GM18502 (cell line): ENCODE measurements around the gene AUTS2.

Source experiments
- ATAC-seq: cut with Tn5 transposase; IDR thresholded peaks from one replicate; pipeline ENCODE4 v1.9.1; 2021; ENCODE audit warnings: mild to moderate bottlenecking; ENCODE audit not compliant: unreplicated experiment, poor library complexity

Gene AUTS2

DNA sequence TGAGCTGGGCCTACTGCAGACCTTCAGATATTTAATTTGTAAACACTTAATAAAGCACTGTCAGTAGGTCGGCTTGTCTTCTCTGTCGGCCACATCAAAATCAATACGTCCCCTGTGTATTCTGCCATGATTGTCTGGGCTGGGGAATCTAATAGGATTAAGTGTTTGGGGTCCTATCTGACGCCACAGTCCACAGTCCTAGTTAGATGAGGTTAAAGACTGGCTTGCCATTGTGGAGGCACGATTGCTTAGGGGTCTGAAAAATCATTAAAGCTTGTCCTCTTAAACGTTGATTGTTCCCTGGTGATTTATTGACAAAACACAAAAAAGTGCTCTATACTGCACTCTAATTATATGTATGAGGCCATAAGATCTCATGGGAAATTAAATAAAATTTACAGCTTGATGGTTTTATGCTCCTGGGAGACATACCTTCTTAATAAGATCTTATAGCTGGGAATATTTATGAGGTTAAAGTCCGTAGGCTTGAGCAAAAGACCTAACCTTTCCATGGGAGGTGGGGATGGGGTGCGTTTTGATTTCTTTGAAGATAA, 883.4 kb downstream of the AUTS2 start:
- no peak for ATAC-seq

DNA sequence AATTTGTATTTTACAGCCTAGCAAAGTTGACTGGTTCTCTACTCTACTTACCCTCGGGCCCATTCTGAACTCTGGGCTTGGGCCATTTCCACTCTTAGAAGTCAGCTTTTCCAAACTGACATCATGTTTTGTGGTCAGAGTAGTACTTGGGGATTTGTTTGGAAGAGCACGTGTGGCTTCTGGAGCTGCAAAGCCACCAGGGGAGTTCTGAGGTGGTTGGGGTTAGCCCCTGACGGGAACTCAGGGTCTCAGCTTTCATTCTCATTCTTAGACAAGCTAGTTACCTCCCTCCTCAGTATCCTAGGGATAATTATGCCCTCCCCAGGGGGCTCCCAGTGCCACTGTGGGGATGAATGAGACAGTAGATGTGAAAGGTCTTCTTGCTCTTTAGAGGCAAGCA, 886.0 kb downstream of the AUTS2 start:
- ATAC-seq = no peak

DNA sequence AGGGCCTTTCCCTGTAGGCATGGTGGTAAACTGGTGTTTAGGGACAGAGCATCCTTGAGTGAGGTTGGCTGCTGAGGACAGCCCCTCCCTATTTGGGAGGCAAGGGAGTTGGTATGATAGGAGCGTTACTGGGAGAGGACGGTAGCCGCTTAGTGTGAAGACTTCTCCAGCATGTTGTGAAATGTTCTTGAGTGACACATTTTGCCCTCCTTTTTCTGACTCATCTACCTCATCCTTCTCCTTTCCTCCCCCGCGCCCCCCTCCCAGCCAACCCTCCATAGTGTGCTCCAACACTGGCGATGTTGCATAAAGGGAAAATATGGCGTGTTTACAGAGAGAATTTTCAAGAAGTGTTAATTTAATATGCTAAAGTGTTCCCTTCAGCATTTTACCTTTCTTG, 888.7 kb downstream of the AUTS2 start:
- no peak for ATAC-seq

DNA sequence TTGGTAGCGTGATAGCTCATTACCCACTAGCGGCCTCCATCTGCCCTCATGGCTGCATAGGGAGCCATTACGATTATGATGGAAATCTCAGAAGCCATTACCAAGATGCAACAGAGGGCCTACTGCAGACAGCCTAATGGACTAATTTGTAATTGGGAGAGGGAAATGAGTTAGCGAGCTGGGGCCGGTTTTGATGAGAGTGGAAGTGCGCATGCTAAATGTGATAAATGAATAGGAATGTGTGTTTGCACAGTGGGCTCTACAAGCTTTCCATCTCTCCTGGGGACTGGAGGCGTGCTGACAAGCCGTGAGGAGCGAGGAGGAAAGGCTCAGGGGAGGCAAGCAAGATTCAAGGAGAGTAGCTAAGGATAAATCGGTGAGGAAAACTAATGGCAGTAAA, 889.2 kb downstream of the AUTS2 start:
- no peak for ATAC-seq

DNA sequence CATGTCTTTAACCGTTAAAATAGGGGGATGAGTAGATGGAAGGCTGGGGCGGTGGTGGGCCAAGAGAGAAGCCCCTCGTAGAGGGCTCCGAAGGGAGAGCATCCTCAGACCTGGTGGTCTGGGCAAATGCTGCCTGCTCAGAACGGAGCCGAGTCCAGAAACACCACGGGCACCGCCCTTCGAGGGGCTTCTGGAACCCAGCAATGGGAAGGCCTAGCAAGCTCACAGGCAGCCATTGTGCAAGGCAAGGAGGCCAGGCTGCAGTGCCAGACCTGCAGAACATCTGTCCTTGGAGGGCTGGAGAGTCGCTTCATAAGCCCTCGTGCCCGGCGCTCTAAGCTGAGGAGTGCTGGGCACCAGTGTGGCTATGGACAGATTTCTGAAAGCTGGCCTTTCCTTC, 889.6 kb downstream of the AUTS2 start:
- ATAC-seq = no peak

DNA sequence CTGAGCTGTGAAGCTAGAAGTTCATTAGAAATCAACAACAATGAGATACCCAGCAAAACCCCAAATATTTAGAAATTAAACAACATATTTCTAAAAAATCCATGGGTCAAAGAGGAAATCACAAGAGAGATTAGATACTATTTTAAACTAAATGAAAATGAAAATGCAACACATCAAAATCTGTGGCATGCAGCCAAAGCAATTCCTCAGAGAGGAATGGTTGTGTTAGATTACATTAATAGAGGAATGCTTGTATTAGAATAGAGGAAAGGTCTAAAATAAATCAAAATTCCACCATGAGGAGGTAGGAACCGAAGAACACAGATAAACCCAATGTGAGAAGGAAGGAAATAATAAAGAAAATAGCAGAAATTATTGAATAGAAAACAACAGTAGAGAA, 891.5 kb downstream of the AUTS2 start:
- ATAC-seq = no peak

DNA sequence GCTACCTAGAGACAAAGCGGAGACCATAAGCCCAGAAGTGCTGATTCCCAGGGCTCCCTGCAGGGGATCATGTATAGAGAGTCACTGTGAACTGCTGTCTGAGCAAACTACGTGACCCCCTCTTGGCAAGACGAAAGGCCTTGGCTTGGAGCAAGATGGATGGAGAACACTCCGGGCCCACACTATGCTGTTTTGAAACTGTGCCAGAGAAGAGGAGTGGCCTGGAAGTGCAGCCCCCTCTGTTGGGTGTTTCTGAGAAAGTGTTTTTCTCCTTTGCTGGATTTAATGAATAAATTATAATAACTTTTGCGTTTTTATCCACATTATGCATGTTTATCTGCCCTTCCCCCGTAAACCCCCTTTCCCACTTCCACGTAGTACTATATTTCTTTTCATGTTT, 894.4 kb downstream of the AUTS2 start:
- no peak for ATAC-seq

DNA sequence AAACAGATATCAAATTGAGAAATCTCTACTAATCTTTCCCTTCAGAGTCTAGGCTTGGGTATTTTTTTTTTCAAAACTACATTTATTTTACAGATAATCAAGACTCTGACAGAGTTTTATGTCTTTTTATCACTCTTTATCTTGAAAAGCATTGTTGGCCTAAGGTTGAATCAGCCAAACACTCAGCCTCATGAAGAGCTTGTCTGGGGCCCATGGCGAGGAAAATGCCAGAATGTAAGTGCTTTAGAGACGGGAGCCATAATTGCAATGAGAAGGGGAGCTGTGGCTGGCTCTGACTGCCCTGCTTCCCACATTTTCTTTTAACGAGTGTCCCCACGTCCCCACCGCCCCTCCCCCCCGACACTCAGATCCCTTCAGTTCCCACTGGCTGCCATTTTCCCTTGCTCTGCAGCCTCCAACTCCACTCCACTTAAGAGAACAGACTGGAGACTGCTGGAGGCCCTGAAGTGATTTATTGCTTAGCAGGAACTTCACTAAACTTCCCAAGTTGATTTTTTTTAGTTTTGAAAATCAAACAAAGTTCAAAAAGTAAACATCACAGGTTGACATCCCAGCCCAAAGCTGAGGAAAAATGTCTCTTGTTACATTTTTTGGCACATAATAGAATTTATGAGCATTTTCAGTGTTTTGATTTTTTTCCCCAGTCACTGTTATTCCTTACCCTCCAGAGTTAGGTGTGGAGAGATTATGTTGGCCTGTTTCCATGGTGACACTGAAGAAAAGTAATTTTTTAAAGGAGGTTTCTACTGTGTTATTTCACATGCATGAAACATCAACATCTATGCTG, 896.2 kb downstream of the AUTS2 start:
- no peak for ATAC-seq

DNA sequence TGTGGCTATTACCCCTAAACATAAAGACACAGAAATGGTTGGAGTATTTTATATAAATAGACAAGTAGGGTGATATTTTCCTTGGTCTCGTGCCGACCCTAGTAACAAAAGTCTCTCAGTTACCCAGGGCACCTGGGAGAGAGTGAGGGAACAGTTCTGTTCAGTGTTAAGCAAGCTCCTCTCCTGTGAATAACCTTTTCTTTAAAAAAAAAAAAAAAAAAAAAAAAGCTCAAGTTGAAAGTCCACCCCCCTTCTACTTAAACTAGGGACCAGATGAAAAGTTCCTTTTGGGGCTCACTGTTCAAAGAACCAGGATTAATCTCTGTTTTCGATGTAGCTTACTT, 896.7 kb downstream of the AUTS2 start:
- no peak for ATAC-seq

DNA sequence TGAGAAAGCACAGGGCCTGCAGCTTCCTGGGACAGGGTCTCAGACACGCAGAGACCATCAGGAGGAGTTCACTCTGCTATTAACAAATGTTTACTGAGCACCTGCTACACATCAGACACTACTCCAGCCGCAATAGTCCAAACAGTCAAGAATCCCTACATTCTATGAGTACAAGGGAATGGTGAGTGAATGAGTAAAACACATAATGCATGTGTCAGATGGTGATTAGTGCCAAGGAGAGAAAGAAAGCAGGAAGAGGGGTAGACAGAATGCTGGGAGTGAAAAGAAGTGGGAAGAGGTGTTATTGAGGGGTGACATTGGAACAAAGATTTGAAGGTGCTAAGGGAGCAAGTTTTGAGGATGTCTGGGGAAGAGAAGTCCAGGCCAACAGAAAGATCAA, 899.5 kb downstream of the AUTS2 start:
- no peak for ATAC-seq

DNA sequence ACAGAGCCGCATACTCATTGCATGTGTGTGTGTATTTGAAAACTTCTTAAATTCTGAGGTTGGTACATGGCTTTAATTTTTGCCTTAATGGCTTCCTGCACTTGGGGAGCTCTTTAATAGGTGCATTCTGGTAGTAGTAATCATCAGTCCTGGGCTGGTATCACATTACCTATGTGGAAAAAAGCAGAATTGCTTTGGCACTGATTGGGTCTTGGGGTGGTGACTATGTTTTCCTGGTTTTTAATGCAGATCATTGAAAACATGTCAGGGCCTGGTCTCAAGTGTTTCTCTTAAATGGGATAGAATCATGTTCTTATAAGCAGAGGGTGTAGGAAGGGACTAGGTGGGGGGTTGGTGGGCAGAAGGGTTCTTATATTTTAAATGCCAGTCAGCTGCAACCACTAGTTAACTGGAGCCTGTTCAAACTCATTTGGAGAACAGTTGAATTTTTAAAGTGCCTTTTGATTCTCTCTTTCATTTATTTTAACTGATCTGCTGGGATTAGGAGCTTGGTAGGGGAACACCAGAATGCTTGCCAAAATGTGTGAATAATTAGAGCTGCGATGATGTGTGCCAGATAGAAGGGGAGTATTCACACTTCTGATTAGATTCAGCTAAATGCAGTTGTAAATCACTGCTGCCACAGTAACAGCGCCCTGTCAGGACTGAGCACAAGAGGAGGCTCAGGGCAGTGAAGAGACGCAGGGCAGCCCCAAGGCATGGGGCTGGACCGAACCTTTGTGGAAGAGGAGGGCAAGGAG, 900.1 kb downstream of the AUTS2 start:
- no peak for ATAC-seq

DNA sequence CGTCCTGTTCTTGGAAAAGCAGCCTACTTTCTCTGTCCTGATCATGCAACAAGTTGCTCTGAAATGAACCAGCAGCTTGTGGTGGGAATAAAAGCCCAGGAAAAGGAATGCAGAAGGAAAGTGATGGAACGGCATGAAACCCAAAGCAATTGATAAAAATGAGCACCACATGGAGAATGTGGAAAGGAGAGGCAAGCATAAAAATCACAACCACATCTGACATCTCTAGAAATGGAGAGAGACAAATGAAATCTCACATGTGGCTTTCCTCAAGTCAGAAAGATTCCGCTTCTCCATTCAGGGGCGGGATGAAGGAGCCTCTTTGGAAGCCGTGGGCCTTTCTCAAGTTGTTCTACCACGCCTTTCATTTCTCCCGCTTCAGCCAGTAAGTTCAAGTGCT, 902.0 kb downstream of the AUTS2 start:
- no peak for ATAC-seq

DNA sequence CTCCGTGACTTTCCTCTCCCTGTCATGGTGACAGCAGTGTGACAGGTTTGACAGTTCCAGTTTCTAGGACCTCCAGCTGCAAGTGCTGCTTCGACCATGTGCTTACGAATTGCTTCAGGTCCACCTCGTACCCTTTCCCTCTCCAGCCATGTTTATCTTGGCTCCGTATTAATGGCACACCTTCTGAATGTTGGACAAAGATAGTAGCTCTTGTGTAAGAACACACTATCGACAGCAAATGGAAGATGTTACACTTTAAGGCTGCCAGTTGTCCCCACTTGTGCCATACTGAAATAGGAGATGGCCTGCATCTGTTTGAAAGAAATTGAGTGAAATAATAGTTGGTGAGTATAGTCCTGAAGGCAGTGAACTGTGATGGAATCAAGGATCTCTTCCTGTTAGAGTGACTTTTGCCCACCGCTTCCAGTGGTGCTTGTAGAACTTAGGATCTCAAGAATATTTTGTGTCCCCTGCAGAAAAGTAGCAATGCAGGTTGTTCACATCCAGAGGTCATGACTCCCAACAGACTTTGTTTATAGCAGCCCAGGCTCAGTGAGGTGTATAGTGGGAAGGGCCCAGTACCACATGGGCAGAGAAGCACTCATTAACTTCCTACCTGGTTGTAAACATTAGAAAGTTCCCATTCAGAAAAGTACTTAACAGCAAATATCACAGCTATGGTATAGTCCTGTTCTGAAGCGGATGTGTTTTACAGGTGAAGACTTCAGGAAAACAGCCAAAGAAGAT, 904.0 kb downstream of the AUTS2 start:
- no peak for ATAC-seq

DNA sequence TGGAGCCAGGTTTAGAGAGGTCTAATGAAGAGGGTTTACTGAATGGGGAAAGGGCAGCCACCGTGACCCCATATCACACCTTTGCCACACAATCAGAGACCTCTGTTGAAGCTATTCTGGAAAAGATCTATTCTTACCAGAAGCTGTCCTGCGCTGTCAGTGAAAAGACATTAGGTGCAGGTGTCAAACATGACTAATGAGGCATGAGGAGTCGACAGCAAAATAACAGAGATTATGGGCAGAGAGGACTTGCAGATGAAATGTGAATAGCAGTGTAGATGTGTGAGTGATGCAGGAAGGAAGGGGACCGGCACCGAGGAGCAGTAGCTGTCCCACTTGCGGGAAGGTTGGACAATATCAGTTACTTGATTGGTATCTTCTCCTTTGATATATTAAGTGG, 906.0 kb downstream of the AUTS2 start:
- ATAC-seq = no peak

DNA sequence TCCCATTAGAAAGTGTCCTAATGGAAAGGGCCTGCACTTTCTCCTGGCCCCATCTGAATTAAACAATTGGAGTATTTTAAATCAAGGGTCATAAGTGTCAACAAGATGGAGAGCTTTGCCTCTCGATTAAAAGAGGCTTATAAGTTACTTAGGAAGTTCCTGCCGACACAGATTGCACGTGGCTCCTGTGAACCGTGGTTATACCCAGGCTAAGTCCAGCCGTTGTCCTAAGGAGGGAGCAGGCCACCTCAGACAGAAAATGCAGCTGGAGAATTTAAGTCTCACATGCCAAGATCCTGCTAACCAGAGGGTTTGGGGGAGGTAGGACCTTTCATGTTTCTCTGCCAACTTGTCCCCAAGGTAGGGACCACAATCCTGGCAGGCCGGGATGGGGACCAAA, 907.2 kb downstream of the AUTS2 start:
- no peak for ATAC-seq

DNA sequence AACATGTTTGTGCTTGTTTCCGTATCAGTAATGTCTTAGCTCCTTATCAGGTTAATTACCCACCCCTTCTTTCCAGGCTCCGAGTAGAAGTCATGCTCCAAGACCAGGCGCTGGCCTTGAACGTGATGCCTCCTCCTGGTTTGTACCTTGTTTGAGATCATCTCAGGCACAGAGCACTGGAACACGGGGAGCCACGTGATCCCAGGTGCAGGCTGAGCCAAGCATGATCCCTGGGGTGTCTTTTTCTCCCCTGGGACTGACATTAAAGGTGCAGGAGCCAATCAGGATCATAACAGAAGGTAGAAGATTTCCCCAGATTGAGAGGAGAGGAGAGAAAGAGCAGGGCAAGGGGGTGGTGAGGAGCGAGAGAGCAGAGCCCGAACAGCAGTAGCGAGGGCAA, 907.6 kb downstream of the AUTS2 start:
- ATAC-seq = no peak

DNA sequence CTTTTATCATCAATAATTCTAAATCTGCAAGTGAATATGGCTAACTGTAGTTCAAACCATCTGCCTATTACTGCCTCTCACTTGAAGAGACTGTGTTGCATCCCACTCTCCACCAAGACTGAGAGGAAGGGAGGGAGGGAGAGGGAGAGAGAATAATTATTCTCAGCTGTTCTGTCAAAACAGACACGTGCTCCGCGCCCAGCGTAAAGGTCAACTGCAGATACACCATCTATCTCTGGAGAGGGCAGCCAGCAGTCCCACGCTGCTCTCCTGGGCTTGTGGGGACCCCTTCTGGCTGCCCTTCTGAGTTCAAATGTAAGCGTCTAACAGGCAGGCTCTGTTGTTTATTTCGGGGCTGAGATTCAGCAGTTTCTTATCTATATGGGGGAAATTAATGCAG, 908.2 kb downstream of the AUTS2 start:
- no peak for ATAC-seq

DNA sequence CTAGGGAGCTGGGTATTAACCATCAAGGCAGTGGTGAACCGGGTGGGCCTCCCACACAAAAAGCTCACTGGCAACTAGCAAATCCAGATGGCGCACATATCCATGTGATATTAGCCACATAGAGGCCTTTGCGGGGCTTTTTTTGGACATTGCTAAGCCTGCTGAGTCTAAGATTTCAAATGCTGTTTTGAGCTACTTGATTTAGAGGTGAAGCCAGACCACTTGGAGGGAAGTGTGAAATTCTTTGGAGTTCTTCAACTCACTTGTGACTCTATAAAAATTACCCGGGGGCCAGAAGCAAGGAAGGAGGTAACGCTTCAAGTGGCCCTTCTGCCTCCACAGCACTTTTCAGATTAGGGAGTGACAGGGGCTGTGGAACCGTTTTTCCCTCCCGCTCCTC, 913.9 kb downstream of the AUTS2 start:
- ATAC-seq = no peak

DNA sequence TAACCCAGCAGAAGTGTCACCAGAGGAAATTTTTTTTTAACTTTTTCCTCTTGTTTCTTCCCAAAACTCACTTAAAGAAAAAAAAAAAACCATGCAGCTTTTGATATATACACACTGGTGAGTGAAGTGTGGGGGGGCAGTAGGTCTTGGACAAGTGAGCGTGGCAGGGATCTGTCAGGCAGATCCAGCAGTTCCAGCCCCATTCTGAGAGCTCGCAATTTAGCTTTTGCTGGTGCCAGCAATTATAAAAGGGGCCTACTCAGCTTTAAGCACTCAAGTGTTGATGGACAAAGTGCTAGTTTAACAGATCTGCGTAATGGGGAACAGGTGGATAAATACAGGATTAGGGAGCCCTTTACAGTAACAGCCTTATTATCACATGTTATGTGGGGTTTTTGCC, 914.5 kb downstream of the AUTS2 start:
- no peak for ATAC-seq

DNA sequence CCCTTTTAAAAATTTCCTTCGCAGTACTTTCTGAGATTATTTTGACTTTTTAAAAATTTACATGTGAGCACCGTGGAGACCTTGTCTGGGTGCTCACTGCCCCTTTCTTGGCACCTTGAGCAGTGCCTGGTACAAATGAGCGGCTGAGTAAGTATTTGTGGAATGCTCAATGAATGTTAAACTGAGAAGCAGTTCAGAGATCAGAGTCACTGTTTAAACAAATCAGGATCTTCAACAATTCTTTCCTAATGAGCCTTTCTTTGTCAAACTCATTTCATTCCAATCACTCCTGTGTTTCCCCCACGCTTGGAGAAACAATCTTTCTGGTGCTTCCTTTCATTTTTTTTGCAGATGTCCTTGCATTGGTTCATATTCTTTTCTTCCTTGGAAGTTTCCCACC, 922.3 kb downstream of the AUTS2 start:
- no peak for ATAC-seq
